ENCODE measurements around the gene CHRNA4. TPM values are rescaled to one million over a fixed set of nuclear protein-coding genes. Genes with fewer than 3 reads are reported as not detected.

CHRNA4 gene
- total RNA-seq, 1 donor from 2014 or later: 165 TPM

DNA sequence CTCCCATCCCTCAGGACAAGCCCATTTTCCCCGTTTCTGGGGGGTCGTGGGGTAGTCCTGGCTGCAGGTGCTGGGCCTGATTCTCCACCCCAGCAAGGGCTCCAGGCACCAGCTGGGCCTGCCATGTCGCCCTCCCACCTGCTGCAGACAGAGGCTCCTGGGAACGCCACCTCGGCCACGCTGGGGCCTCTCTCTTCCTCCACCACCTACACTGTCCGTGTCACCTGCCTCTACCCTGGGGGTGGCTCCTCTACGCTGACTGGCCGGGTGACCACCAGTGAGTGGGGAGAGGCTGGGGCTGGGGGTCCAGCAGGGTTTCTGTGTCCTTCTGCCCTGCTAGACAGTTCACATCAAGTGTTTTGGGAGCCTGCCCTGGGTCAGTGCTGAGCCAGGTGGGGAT is 48.9 kb downstream of the CHRNA4 start:
- H3K27me3 Mint-ChIP-seq (ENCODE audit: unreplicated experiment): peaks cover 6% of the 10 kb centered on the region
- H3K27ac Mint-ChIP-seq (ENCODE audit: unreplicated experiment): no peak overlapping the region
- H3K36me3 Mint-ChIP-seq (ENCODE audit: unreplicated experiment): no peaks in the 10 kb centered on the region
- no peak for DNase-seq
- H3K4me3 Mint-ChIP-seq (ENCODE audit: unreplicated experiment): no peak overlapping the region
- TF ChIP-seq, protein P1, sequence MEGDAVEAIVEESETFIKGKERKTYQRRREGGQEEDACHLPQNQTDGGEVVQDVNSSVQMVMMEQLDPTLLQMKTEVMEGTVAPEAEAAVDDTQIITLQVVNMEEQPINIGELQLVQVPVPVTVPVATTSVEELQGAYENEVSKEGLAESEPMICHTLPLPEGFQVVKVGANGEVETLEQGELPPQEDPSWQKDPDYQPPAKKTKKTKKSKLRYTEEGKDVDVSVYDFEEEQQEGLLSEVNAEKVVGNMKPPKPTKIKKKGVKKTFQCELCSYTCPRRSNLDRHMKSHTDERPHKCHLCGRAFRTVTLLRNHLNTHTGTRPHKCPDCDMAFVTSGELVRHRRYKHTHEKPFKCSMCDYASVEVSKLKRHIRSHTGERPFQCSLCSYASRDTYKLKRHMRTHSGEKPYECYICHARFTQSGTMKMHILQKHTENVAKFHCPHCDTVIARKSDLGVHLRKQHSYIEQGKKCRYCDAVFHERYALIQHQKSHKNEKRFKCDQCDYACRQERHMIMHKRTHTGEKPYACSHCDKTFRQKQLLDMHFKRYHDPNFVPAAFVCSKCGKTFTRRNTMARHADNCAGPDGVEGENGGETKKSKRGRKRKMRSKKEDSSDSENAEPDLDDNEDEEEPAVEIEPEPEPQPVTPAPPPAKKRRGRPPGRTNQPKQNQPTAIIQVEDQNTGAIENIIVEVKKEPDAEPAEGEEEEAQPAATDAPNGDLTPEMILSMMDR (IDR thresholded peaks at IDR 0.05; ENCODE audit: partially characterized antibody, unreplicated experiment): no peak
- H3K9me3 Mint-ChIP-seq (ENCODE audit: unreplicated experiment): peaks cover 4% of the 10 kb centered on the region
- H3K4me1 Mint-ChIP-seq (ENCODE audit: low read depth, unreplicated experiment): peaks cover 6% of the 10 kb centered on the region

DNA sequence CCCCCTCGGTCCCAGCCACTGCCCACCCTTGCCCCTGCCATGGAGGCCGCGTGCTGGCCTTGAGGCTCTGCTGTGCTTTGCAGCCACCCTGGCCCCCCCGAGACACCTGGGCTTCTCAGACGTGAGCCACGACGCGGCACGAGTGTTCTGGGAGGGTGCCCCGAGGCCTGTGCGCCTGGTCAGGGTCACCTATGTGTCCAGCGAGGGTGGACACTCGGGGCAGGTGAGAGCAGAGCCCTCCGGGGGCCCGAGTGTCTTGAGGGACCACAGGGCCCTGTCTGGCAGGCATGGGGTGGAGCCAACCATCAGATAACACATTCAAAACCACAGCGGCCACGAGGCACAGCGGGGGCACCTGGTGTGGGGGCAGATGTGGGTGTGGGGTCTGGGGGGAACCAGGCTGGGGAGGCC is 49.3 kb downstream of the CHRNA4 start:
- Mint-ChIP-seq H3K36me3 (ENCODE audit: unreplicated experiment) (no peaks in the 10 kb centered on the region), H3K4me1 (ENCODE audit: low read depth, unreplicated experiment) (peaks cover 6% of the 10 kb centered on the region), H3K27me3 (ENCODE audit: unreplicated experiment) (peaks cover 6% of the 10 kb centered on the region), H3K9me3 (ENCODE audit: unreplicated experiment) (peaks cover 4% of the 10 kb centered on the region), H3K27ac (ENCODE audit: unreplicated experiment) (no peak overlapping the region), H3K4me3 (ENCODE audit: unreplicated experiment) (no peak overlapping the region)
- no peak for DNase-seq
- TF ChIP-seq, protein P1 (IDR thresholded peaks at IDR 0.05; ENCODE audit: partially characterized antibody, unreplicated experiment): no peak

DNA sequence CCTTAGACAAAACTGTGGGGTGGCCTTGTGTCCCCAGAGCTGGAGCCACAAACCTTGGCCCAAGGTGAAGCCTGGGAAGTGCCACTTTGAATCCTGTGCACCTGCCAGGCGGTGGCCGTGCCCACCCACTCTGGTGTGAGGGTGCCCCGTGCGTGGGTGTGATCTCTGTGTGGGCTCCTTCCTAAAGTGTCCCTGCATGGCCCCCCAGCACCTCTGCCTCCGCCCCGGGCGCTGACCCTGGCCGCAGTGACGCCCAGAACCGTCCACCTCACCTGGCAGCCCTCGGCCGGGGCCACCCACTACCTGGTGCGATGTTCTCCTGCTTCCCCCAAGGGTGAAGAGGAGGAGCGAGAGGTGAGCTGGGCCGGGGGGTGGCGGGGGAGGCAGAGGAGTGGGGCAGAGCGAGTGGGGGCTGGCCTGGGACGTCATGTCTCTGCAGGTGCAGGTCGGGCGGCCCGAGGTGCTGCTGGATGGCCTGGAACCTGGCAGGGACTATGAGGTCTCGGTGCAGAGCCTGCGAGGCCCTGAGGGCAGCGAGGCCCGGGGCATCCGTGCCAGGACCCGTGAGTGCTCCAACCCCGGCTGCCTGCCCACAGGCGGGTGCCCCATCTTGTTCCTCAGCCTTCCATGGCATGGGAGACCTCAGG is 49.8 kb downstream of the CHRNA4 start:
- Mint-ChIP-seq H3K9me3 (ENCODE audit: unreplicated experiment) (peaks cover 4% of the 10 kb centered on the region), H3K27ac (ENCODE audit: unreplicated experiment) (no peak overlapping the region), H3K27me3 (ENCODE audit: unreplicated experiment) (peaks cover 6% of the 10 kb centered on the region), H3K4me3 (ENCODE audit: unreplicated experiment) (no peak overlapping the region), H3K36me3 (ENCODE audit: unreplicated experiment) (no peaks in the 10 kb centered on the region), H3K4me1 (ENCODE audit: low read depth, unreplicated experiment) (peaks cover 6% of the 10 kb centered on the region)
- TF ChIP-seq, protein P1 (IDR thresholded peaks at IDR 0.05; ENCODE audit: partially characterized antibody, unreplicated experiment): no peak
- no peak for DNase-seq

DNA sequence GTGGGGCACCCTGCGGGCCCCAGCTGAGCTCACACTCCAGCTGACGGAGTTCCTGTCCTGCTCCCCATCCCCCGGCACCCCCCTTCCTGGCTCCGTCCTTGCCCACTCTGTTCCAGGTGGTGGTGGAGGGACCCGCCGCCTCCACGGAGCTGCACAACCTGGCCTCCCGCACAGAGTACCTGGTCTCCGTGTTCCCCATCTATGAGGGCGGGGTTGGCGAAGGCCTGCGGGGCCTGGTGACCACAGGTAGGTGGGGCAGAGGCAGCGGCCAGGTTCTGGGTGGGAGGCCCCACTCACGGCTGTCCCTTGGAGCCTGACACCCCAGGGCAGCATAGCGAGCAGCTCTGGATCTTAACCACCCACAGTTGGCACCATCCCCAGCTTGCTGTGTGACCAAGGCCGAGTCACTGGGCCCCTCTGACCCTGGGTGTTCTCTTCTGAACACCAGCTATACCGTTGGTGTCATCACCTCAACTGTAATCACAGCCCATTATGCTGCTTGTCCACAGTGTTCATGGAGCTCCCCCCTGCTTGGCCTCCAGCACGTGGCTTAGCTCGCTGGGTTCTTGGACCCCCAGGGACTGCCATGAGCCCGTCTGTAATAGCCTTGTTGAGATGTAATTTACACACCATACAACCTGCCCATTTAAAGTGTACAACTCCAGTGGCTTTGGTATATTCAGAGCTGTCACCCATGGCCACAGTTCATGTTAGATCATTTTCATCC is 50.7 kb downstream of the CHRNA4 start:
- Mint-ChIP-seq H3K4me3 (ENCODE audit: unreplicated experiment) (peak overlapping the region; percentile 73), H3K36me3 (ENCODE audit: unreplicated experiment) (no peaks in the 10 kb centered on the region), H3K27ac (ENCODE audit: unreplicated experiment) (no peak overlapping the region), H3K9me3 (ENCODE audit: unreplicated experiment) (peaks cover 4% of the 10 kb centered on the region), H3K27me3 (ENCODE audit: unreplicated experiment) (peaks cover 4% of the 10 kb centered on the region), H3K4me1 (ENCODE audit: low read depth, unreplicated experiment) (peaks cover 6% of the 10 kb centered on the region)
- no peak for DNase-seq
- TF ChIP-seq, protein P1 (IDR thresholded peaks at IDR 0.05; ENCODE audit: partially characterized antibody, unreplicated experiment): no peak

Data from glutamatergic neuron (in vitro differentiated cells).